Measurements from ENCODE around the gene NRCAM.

DNA sequence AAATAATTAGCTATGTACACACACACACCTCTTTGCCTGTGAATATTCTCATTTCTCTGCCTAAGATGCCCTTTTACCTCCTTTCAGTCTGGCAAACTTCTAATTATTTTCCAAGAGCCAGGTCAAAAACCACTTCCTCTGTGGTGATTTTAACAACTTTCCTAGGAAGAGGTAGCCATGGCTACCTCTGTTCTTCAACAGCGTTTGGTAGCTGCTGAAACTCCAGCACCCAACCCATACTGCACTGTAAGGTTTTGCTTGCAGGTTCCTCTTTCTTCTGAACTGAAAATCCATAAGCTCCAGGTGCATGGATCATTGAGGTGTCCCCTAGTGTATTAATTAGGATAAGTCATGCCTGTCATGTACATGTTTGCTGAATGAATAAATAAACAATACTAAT, 25.6 kb downstream of the NRCAM start:
- TF ChIP-seq, protein P1, sequence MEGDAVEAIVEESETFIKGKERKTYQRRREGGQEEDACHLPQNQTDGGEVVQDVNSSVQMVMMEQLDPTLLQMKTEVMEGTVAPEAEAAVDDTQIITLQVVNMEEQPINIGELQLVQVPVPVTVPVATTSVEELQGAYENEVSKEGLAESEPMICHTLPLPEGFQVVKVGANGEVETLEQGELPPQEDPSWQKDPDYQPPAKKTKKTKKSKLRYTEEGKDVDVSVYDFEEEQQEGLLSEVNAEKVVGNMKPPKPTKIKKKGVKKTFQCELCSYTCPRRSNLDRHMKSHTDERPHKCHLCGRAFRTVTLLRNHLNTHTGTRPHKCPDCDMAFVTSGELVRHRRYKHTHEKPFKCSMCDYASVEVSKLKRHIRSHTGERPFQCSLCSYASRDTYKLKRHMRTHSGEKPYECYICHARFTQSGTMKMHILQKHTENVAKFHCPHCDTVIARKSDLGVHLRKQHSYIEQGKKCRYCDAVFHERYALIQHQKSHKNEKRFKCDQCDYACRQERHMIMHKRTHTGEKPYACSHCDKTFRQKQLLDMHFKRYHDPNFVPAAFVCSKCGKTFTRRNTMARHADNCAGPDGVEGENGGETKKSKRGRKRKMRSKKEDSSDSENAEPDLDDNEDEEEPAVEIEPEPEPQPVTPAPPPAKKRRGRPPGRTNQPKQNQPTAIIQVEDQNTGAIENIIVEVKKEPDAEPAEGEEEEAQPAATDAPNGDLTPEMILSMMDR (IDR thresholded peaks at IDR 0.05; ENCODE audit: insufficient read depth, low read depth, low read length) = no peak
- TF ChIP-seq EZH2 (IDR thresholded peaks at IDR 0.05; ENCODE audit: insufficient read depth, low read length) = no peak
